ENCODE data around the gene SOHLH1. TPM values are rescaled to one million over a fixed set of nuclear protein-coding genes. Genes with fewer than 3 reads are reported as not detected.
"Not testable (repeated sequence)": the region's sequence is repeated elsewhere in the genome, so short reads cannot be mapped to it uniquely, and the experiment has no call there.

SOHLH1 gene
- total RNA-seq, 1 experiment from 2014 or later = not detected

- TF ChIP-seq EZH2 (IDR thresholded peaks at IDR 0.05; ENCODE audit: low read depth) (no peak), CTCF (conservative IDR thresholded peaks at IDR 0.05) (no peak)
Observed at GRCh38 chr9:135670721-135671590, 28.3 kb downstream of the SOHLH1 start.

GRCh38 chr9:135669616-135670285 lies 29.5 kb downstream of the SOHLH1 start:
- H4K20me1 ChIP-seq (ENCODE audit: insufficient read depth) = no peaks in the 10 kb centered on the region
- H3K4me2 ChIP-seq = no peak overlapping the region
- TF ChIP-seq EZH2 (IDR thresholded peaks at IDR 0.05; ENCODE audit: low read depth) (no peak), CTCF (conservative IDR thresholded peaks at IDR 0.05) (no peak)
- ChIA-PET POLR2A (ENCODE audit: unreplicated experiment) (no interaction called here), CTCF (no interaction called here)
- no peaks in the 10 kb centered on the region for H3K36me3 ChIP-seq (ENCODE audit: low read depth)
- no peak for DNase-seq
- H3K4me3 ChIP-seq = no peak overlapping the region
- intact Hi-C loops (cut with micrococcal nuclease; ENCODE audit: unreplicated experiment) = no loop called here
- no peaks in the 10 kb centered on the region for H3K4me1 ChIP-seq (replicated peaks; ENCODE audit: insufficient read depth)
- H3F3A ChIP-seq (ENCODE audit: insufficient read depth, low read depth) = no peaks in the 10 kb centered on the region
- H3K9me3 ChIP-seq (ENCODE audit: insufficient read depth, low read depth) = no peaks in the 10 kb centered on the region
- H3K9me2 ChIP-seq (ENCODE audit: insufficient read depth) = no peaks in the 10 kb centered on the region
- H2AFZ ChIP-seq = no peak overlapping the region
- H3K79me2 ChIP-seq (ENCODE audit: low read depth) = no peaks in the 10 kb centered on the region
- H3K27me3 ChIP-seq (ENCODE audit: insufficient read depth, low read depth) = peaks cover 92% of the 10 kb centered on the region
- BruUV-seq (replicated peaks) = no TSS peak
- H3K27ac ChIP-seq = no peak overlapping the region

More at GRCh38 chr9:135670721-135671590, 28.3 kb downstream of the SOHLH1 start:
- ChIA-PET CTCF (no interaction called here), POLR2A (ENCODE audit: unreplicated experiment) (no interaction called here)
- Histone ChIP-seq H2AFZ (no peak overlapping the region), H3K4me2 (no peak overlapping the region), H3K9me3 (ENCODE audit: insufficient read depth, low read depth) (no peaks in the 10 kb centered on the region), H3F3A (ENCODE audit: insufficient read depth, low read depth) (no peaks in the 10 kb centered on the region), H3K79me2 (ENCODE audit: low read depth) (no peaks in the 10 kb centered on the region), H3K27ac (no peak overlapping the region), H3K36me3 (ENCODE audit: low read depth) (no peaks in the 10 kb centered on the region), H3K4me3 (no peak overlapping the region), H3K27me3 (ENCODE audit: insufficient read depth, low read depth) (peaks cover 92% of the 10 kb centered on the region), H3K4me1 (replicated peaks; ENCODE audit: insufficient read depth) (no peaks in the 10 kb centered on the region), H4K20me1 (ENCODE audit: insufficient read depth) (no peaks in the 10 kb centered on the region), H3K9me2 (ENCODE audit: insufficient read depth) (no peaks in the 10 kb centered on the region)
- DNase-seq = no peak
- no TSS peak for BruUV-seq (replicated peaks)
- intact Hi-C loops (cut with micrococcal nuclease; ENCODE audit: unreplicated experiment) = no loop called here

- DNase-seq; H3F3A ChIP-seq (ENCODE audit: insufficient read depth, low read depth); H3K4me2 ChIP-seq; intact Hi-C loops (cut with micrococcal nuclease; ENCODE audit: unreplicated experiment); H3K9me3 ChIP-seq (ENCODE audit: insufficient read depth, low read depth); H3K79me2 ChIP-seq (ENCODE audit: low read depth); H3K4me3 ChIP-seq; H2AFZ ChIP-seq; POLR2A ChIA-PET (ENCODE audit: unreplicated experiment); CTCF ChIA-PET; H3K4me1 ChIP-seq (replicated peaks; ENCODE audit: insufficient read depth); H4K20me1 ChIP-seq (ENCODE audit: insufficient read depth); BruUV-seq (replicated peaks); H3K36me3 ChIP-seq (ENCODE audit: low read depth); H3K27ac ChIP-seq; H3K9me2 ChIP-seq (ENCODE audit: insufficient read depth): not testable (repeated sequence)
- H3K27me3 ChIP-seq (ENCODE audit: insufficient read depth, low read depth) = peaks cover 92% of the 10 kb centered on the region
Observed at GRCh38 chr9:135669018-135669417, 30.3 kb downstream of the SOHLH1 start.
